ENCODE data around the gene ALDH4A1. TPM values are rescaled to one million over a fixed set of nuclear protein-coding genes. Genes with fewer than 3 reads are reported as not detected.

The ALDH4A1 gene
- total and polyA plus RNA-seq, 9 of the 15 experiments (the other 6 are each of a cell fraction or from before 2014, with no cell fraction given), result 0.27 to 31.4 (median 16.6) TPM

GRCh38 chr1:18907021-18907916 lies 4.9 kb upstream of the ALDH4A1 start (continued):
- TF ChIP-seq ZNF184 (CRISPR knock-in tag; IDR thresholded peaks at IDR 0.05), result no peak
- no peak for TF ChIP-seq FOS (IDR thresholded peaks at IDR 0.05; ENCODE audit: extremely low read depth, insufficient read length)
- TF ChIP-seq NKRF (IDR thresholded peaks at IDR 0.05; ENCODE audit: borderline replicate concordance), result no peak
- TF ChIP-seq ZNF3 (CRISPR knock-in tag; IDR thresholded peaks at IDR 0.05), result no peak
- TF ChIP-seq NR2C1 (IDR thresholded peaks at IDR 0.05), result no peak
- 0 out of 2 replicates have a peak, but pooled peaks have one; percentile 21 for TF ChIP-seq NR2C1 (tag; IDR thresholded peaks at IDR 0.05)
- TF ChIP-seq HNRNPLL (IDR thresholded peaks at IDR 0.05; ENCODE audit: low read depth, low read length, poor library complexity, severe bottlenecking), result no peak
- TF ChIP-seq ZBTB17 (CRISPR knock-in tag; IDR thresholded peaks at IDR 0.05), result no peak
- TF ChIP-seq PKNOX1 (IDR thresholded peaks at IDR 0.05), result no peak
- TF ChIP-seq SMAD4 (CRISPR knock-in tag; conservative IDR thresholded peaks at IDR 0.05), result peak; percentile 78
- TF ChIP-seq ADNP (tag; IDR thresholded peaks at IDR 0.05), result no peak
- TF ChIP-seq STAG1 (CRISPR knock-in tag; IDR thresholded peaks at IDR 0.05; ENCODE audit: borderline replicate concordance), result no peak
- no peak for TF ChIP-seq ZNF121 (CRISPR knock-in tag; conservative IDR thresholded peaks at IDR 0.05)
- TF ChIP-seq ZNF79 (CRISPR knock-in tag; IDR thresholded peaks at IDR 0.05; ENCODE audit: low read depth), result no peak
- TF ChIP-seq XRCC5 (IDR thresholded peaks at IDR 0.05; ENCODE audit: low read depth, low read length), result 0 out of 2 replicates have a peak, but pooled peaks have one; percentile 69
- no peak for TF ChIP-seq TAF15 (IDR thresholded peaks at IDR 0.05; ENCODE audit: low read depth, low read length)
- peak; percentile 90 for TF ChIP-seq ETV1 (tag; conservative IDR thresholded peaks at IDR 0.05; ENCODE audit: low read depth)
- peak in 1 of 2 experiments; percentile 58; a peak in 2 of 4 replicates for TF ChIP-seq MNT (conservative IDR thresholded peaks at IDR 0.05)
- TF ChIP-seq MYC (IDR thresholded peaks at IDR 0.05; ENCODE audit: low read depth, low read length), result peak; percentile 7; the same call in 1 of the 2 replicates
- TF ChIP-seq MYC (CRISPR knock-in tag; IDR thresholded peaks at IDR 0.05; ENCODE audit: borderline replicate concordance, low read depth), result no peak
- TF ChIP-seq ZNF41 (CRISPR knock-in tag; conservative IDR thresholded peaks at IDR 0.05), result 0 out of 2 replicates have a peak, but pooled peaks have one; percentile 3
- no peak for TF ChIP-seq JUN (IDR thresholded peaks at IDR 0.05; ENCODE audit: borderline replicate concordance, low read depth, low read length)
- TF ChIP-seq JUN (CRISPR knock-in tag; IDR thresholded peaks at IDR 0.05; ENCODE audit: borderline replicate concordance), result no peak
- no peak for TF ChIP-seq SIN3A (IDR thresholded peaks at IDR 0.05; ENCODE audit: borderline replicate concordance in 2 of 2, control insufficient read depth in 1 of 2, low read depth in 2 of 2, low read length in 2 of 2)
